HUES48 (cell line): ENCODE data around the gene SFXN5.

Experiments
- H3K27ac ChIP-seq: one replicate; pipeline ENCODE4 v1.7.0; 2013; ENCODE audit warnings: low read depth, low read length, inconsistent platforms
- H3K27me3 ChIP-seq: 2 replicates; pipeline ENCODE4 v1.6.1; 2013; ENCODE audit warnings: mild to moderate bottlenecking, low read length; ENCODE audit not compliant: control insufficient read depth, insufficient read depth
- H3K36me3 ChIP-seq: 2 replicates; pipeline ENCODE4 v1.6.1; 2013; ENCODE audit warnings: low read length; ENCODE audit not compliant: control insufficient read depth, insufficient read depth
- H3K4me1 ChIP-seq: 2 replicates; pipeline ENCODE4 v1.6.1; 2013; ENCODE audit warnings: mild to moderate bottlenecking, low read length; ENCODE audit not compliant: control insufficient read depth, insufficient read depth
- H3K4me3 ChIP-seq: 2 replicates; pipeline ENCODE4 v1.5.1; 2013; ENCODE audit warnings: mild to moderate bottlenecking, low read depth, low read length
- H3K9ac ChIP-seq: 2 replicates; pipeline ENCODE4 v1.6.1; 2013; ENCODE audit warnings: mild to moderate bottlenecking, low read depth, low read length, moderate library complexity
- H3K9me3 ChIP-seq: 2 replicates; pipeline ENCODE4 v1.6.1; 2013; ENCODE audit warnings: low read length; ENCODE audit not compliant: control insufficient read depth, insufficient read depth

Gene SFXN5

DNA sequence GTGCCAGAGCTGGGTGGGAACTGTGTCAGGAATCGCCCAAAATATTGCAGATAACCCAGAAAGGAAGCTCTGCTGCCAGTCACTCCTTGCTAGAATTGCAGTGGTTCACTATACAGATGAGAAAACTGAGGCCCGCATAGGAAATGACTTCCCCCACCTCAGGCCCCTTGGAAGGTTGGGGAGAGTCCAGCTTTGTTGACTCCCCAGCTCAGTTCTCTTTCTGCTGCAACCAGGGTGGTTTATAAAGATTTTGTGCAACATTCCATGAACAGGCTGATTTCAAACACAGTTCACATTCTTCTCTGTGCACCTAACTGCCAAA lies 173.0 kb downstream of the SFXN5 start:
- Histone ChIP-seq H3K36me3 (no peaks in the 10 kb centered on the region), H3K9me3 (no peaks in the 10 kb centered on the region), H3K27ac (no peak overlapping the region), H3K9ac (no peak overlapping the region), H3K4me1 (peaks cover 12% of the 10 kb centered on the region; the same call in 1 of the 2 replicates), H3K4me3 (no peak overlapping the region), H3K27me3 (peaks cover 87% of the 10 kb centered on the region)

DNA sequence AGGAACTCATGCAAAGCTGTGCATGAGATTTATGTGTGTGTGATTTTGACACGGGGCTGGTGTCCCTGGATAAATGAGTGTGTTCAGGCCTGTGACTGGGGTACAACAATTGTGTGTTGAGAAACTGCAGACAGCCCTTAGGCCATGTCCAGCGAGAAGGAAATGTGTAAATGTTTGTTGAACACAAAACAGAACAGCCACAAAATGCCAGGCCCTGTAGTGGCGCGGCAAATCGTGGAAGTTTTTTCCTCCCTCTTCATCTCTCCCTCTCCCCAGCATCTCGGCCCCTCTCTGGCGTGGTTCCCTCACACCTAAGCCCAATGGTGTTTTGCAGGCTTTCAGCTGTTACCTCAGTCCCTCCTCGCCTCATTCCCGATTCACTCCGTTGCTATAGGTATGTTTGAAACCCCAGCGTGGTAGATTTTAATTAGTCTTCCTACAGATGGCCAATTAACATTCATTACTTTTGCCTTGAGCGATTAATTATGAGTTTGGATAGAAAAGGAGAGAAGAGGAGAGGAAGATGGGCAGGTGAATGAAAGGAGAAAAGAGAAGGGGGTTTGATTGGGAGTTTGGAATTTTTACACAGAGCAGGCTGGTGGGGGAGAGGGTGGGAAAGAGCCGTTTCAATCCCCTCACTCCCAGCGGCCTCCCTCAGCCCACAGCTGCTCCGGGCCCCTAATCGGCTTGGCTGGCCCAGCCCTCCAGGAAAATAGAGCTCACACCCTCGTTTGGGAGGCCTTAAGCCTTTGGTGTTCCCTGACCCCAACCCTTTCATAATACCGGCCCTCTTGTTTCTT lies 173.5 kb downstream of the SFXN5 start:
- peaks cover 87% of the 10 kb centered on the region for H3K27me3 ChIP-seq
- H3K27ac ChIP-seq: no peak overlapping the region

DNA sequence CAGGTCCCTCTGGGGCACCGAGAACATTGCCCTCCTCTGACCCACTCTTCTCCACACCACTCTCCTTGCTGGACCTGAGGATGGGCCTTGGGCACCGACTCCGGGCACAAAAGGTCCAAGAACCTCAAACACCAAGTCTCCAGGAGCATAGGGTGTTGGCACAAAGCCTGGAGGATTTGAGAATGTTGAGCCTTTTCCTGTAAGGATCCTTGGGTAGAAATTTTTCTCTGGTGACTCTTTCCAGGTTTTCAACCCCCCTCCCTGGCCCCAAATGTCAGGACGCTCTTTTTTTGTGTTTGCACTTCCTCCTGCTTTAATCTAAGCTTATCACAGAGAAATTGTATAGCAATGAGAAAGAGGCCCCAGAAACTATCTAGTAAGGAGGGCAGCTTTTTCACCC lies 175.1 kb downstream of the SFXN5 start:
- H3K4me3 ChIP-seq: no peak overlapping the region
- no peaks in the 10 kb centered on the region for H3K36me3 ChIP-seq
- no peaks in the 10 kb centered on the region for H3K9me3 ChIP-seq
- H3K4me1 ChIP-seq: peaks cover 12% of the 10 kb centered on the region; the same call in 1 of the 2 replicates
- H3K27me3 ChIP-seq: peaks cover 78% of the 10 kb centered on the region
- no peak overlapping the region for H3K27ac ChIP-seq
- no peak overlapping the region for H3K9ac ChIP-seq

More for the DNA sequence above, 173.5 kb downstream of the SFXN5 start:
- peaks cover 12% of the 10 kb centered on the region; the same call in 1 of the 2 replicates for H3K4me1 ChIP-seq
- no peaks in the 10 kb centered on the region for H3K36me3 ChIP-seq
- H3K4me3 ChIP-seq: no peak overlapping the region
- no peaks in the 10 kb centered on the region for H3K9me3 ChIP-seq
- H3K9ac ChIP-seq: no peak overlapping the region

- no peak overlapping the region for H3K4me3 ChIP-seq
- H3K9ac ChIP-seq: no peak overlapping the region
- H3K36me3 ChIP-seq: no peaks in the 10 kb centered on the region
- H3K27me3 ChIP-seq: peaks cover 72% of the 10 kb centered on the region
- no peak overlapping the region for H3K27ac ChIP-seq
- no peaks in the 10 kb centered on the region for H3K9me3 ChIP-seq
- H3K4me1 ChIP-seq: peaks cover 12% of the 10 kb centered on the region; the same call in 1 of the 2 replicates
Observed at GRCh38 chr2:72895759-72896281, 175.7 kb downstream of the SFXN5 start.

- no peaks in the 10 kb centered on the region for H3K36me3 ChIP-seq
- peaks cover 66% of the 10 kb centered on the region for H3K27me3 ChIP-seq
- no peak overlapping the region for H3K4me3 ChIP-seq
- peaks cover 12% of the 10 kb centered on the region; the same call in 1 of the 2 replicates for H3K4me1 ChIP-seq
- no peak overlapping the region for H3K9ac ChIP-seq
- no peak overlapping the region for H3K27ac ChIP-seq
- H3K9me3 ChIP-seq: no peaks in the 10 kb centered on the region
Observed at GRCh38 chr2:72895154-72895553, 176.4 kb downstream of the SFXN5 start.

DNA sequence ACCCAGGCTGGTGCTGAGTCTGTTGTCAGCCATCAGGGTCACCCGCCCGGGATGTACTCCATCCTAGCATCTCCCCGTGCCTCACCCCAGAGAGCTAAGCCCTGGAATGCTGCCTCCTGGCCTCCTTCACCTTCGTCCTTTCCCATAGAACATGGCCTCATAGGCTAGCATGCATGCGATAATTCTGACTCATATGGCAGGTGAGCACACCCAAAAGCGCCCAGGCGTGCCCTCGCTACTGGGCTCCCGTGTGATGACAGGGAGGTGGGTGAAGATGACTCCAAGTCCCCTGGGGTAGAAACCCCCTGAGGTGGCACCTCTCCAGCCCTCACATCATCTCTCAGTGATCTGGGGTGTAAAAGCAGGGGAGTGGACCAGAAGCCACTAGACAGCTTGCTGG lies 177.0 kb downstream of the SFXN5 start:
- H3K9me3 ChIP-seq: no peaks in the 10 kb centered on the region
- no peak overlapping the region for H3K9ac ChIP-seq
- no peak overlapping the region for H3K27ac ChIP-seq
- no peak overlapping the region for H3K4me3 ChIP-seq
- peaks cover 64% of the 10 kb centered on the region for H3K27me3 ChIP-seq
- H3K36me3 ChIP-seq: no peaks in the 10 kb centered on the region
- peaks cover 12% of the 10 kb centered on the region; the same call in 1 of the 2 replicates for H3K4me1 ChIP-seq

DNA sequence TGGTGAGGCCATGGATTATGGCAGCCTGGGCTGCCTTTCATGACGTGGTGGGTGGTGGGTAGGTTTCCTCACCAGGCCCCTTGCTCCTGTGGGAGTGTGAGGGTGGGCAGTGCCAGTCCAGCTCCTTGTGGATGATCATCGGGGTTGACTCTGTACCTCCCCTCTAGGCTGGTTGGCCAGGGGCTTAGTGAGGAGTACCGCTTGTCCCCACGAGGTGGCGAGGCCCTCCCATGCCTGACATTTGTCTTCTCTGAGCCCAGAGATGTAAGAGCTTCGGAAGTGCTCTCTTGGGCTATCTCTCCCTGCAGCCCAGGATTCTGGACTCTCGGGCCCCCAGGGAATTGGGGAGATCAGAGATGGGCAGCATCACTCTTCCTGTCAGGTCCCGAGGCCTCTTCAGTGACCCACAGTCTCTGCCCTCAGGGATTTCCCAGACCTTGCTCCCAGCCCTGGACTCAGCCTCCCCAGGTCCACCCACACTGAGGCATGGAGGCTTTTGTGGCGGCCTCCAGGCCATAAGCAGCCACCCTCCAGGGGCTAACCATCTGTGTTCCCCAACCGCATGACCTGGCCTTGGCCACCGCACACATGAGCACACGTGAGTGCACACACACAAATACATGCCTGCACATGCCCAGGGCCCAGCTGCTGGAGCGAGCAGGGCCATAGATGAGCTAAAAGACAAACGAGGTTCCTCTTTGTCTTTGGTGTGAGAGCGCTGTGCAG lies 177.8 kb downstream of the SFXN5 start:
- Histone ChIP-seq H3K36me3 (no peaks in the 10 kb centered on the region), H3K27me3 (peaks cover 60% of the 10 kb centered on the region), H3K9me3 (no peaks in the 10 kb centered on the region), H3K4me3 (no peak overlapping the region), H3K4me1 (peaks cover 12% of the 10 kb centered on the region; the same call in 1 of the 2 replicates), H3K9ac (no peak overlapping the region), H3K27ac (no peak overlapping the region)

DNA sequence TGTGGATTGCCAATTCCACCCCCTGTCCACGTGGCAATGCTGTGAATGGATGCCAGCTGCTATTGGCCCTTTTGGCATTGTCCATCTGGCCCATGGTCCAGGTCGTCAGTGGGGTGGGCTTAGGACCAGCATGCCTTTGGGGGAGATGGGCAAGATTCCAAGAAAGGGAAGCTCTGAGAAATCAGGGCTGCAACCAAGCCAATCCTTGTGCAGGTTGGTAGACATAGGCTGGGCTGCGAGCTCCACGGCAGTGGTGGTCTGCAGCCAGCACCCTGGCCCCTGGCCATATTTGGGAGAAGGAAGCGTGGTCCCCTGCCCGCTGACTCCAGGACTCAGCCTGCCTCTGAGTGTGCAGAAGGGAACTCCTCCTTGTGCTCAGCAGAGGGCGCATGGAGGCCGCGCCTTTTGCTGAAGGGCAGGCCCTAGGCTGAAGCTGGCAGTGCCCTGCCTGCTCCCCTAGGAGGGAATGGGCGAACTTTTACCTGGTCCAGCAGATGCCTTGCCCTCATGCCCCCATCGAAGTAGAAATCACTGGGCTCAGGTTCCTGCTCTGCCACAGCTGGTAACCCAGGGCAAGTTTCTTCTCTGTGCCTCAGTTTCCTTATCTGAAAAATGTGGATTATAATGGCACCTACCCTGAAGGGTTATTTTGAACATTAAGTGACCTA lies 178.9 kb downstream of the SFXN5 start:
- H3K4me1 ChIP-seq: peaks cover 12% of the 10 kb centered on the region; the same call in 1 of the 2 replicates
- no peaks in the 10 kb centered on the region for H3K36me3 ChIP-seq
- H3K9ac ChIP-seq: no peak overlapping the region
- no peak overlapping the region for H3K4me3 ChIP-seq
- H3K27ac ChIP-seq: no peak overlapping the region
- H3K27me3 ChIP-seq: peaks cover 55% of the 10 kb centered on the region
- H3K9me3 ChIP-seq: no peaks in the 10 kb centered on the region
